CD4-positive, alpha-beta T cell (primary cell): Measurements from ENCODE around the gene CTNNA3. TPM values are rescaled to one million over a fixed set of nuclear protein-coding genes. Genes with fewer than 3 reads are reported as not detected.

Source experiments
- ATAC-seq: fragments of 200-7000 bp; cut with Tn5 transposase; one replicate; pipeline ENCODE4 v1.10.0; 2022; ENCODE audit warnings: mild to moderate bottlenecking; ENCODE audit not compliant: poor library complexity
- CTCF ChIA-PET: fragments of 350-600 bp; sonication (Branson Sonifier 250); formaldehyde crosslinking; loops from one replicate; lab custom pipeline; 2021; ENCODE audit warnings: antibody characterized with exemption, inconsistent platforms; lab: Charles Lee
- POLR2A ChIA-PET: fragments of 350-600 bp; sonication (Branson Sonifier 250); formaldehyde crosslinking; loops from one replicate; lab custom pipeline; 2021; ENCODE audit warnings: antibody characterized with exemption, inconsistent platforms; lab: Charles Lee
- DNase-seq, 14 experiments: peaks; one replicate each; pipeline ENCODE4 v3.0.0-alpha.2; 2013 to 2020; ENCODE audit warnings: mixed read lengths in 2 of 14
- H3K27ac ChIP-seq, 2 donors: one replicate each; pipeline versions ENCODE4 v1.5.1 to v1.7.0; 2013; ENCODE audit warnings: low read length in 2 of 2, low read depth in 1 of 2, mild to moderate bottlenecking in 1 of 2
- H3K27me3 ChIP-seq, 2 experiments: 1 replicate in 1 of 2; 2 replicates in 1 of 2; pipeline versions ENCODE4 v1.6.1 to v1.7.0; 2013; ENCODE audit warnings: low read length in 2 of 2, control low read depth in 1 of 2, mild to moderate bottlenecking in 1 of 2, moderate library complexity in 1 of 2; ENCODE audit not compliant: insufficient read depth in 2 of 2, control insufficient read depth in 1 of 2
- H3K36me3 ChIP-seq: one replicate; pipeline ENCODE4 v1.6.1; 2013; ENCODE audit warnings: low read length, control low read depth; ENCODE audit not compliant: insufficient read depth
- H3K4me1 ChIP-seq: one replicate; pipeline ENCODE4 v1.6.1; 2013; ENCODE audit warnings: low read length, control low read depth; ENCODE audit not compliant: insufficient read depth
- H3K4me3 ChIP-seq: one replicate; pipeline ENCODE4 v1.5.1; 2013; ENCODE audit warnings: mild to moderate bottlenecking, low read length, moderate library complexity
- H3K9me3 ChIP-seq, 2 experiments: 1 replicate in 1 of 2; 2 replicates in 1 of 2; pipeline versions ENCODE4 v1.6.1 to v1.7.0; 2013; ENCODE audit warnings: low read length in 2 of 2, mild to moderate bottlenecking in 2 of 2, control low read depth in 1 of 2, moderate library complexity in 1 of 2; ENCODE audit not compliant: control insufficient read depth in 1 of 2, insufficient read depth in 1 of 2
- H3K27ac Mint-ChIP-seq: one replicate; pipeline ENCODE4 v1.8.0; 2020; ENCODE audit warnings: mixed read lengths
- H3K27me3 Mint-ChIP-seq: one replicate; pipeline ENCODE4 v1.8.0; 2021; ENCODE audit warnings: mixed read lengths
- H3K36me3 Mint-ChIP-seq: one replicate; pipeline ENCODE4 v1.8.0; 2021; ENCODE audit warnings: low read depth, mixed read lengths
- H3K4me1 Mint-ChIP-seq: one replicate; pipeline ENCODE4 v1.8.0; 2021; ENCODE audit warnings: low read depth, mixed read lengths
- H3K4me3 Mint-ChIP-seq: one replicate; pipeline ENCODE4 v1.8.0; 2020; ENCODE audit warnings: mild to moderate bottlenecking, mixed read lengths
- H3K9me3 Mint-ChIP-seq: one replicate; pipeline ENCODE4 v1.8.0; 2020; ENCODE audit warnings: mixed read lengths
- intact Hi-C, 2 experiments: fragments of 100-400 bp; cut with DNase I in 1 of 2; cut with micrococcal nuclease in 1 of 2; formaldehyde crosslinking; loops; one replicate each; pipeline versions ENCODE4 v1.15.1 to v1.9.0; 2023 to 2025; cut with DNase I, micrococcal nuclease
- total RNA-seq, 174 experiments: library from RNA in 2 of 174; stranded (reverse) in 2 of 174; gene quantifications; one replicate each; pipeline ENCODE4 v1.2.3 and lab custom pipeline; 2021 to 2026
- TF ChIP-seq, protein P1 (sequence below): fragments of 200-600 bp; IDR thresholded peaks from one replicate; pipeline ENCODE4 v1.8.0; 2022; ENCODE audit warnings: antibody characterized with exemption, mild to moderate bottlenecking

The CTNNA3 gene
- total RNA-seq, 2 experiments from 2014 or later, result 0.80 TPM; not detected in 1

- ATAC-seq (no peak), DNase-seq (no peak)
- no peak overlapping the region for H3K4me3 Mint-ChIP-seq
- no peaks in the 10 kb centered on the region for H3K4me1 Mint-ChIP-seq
- TF ChIP-seq, protein P1, sequence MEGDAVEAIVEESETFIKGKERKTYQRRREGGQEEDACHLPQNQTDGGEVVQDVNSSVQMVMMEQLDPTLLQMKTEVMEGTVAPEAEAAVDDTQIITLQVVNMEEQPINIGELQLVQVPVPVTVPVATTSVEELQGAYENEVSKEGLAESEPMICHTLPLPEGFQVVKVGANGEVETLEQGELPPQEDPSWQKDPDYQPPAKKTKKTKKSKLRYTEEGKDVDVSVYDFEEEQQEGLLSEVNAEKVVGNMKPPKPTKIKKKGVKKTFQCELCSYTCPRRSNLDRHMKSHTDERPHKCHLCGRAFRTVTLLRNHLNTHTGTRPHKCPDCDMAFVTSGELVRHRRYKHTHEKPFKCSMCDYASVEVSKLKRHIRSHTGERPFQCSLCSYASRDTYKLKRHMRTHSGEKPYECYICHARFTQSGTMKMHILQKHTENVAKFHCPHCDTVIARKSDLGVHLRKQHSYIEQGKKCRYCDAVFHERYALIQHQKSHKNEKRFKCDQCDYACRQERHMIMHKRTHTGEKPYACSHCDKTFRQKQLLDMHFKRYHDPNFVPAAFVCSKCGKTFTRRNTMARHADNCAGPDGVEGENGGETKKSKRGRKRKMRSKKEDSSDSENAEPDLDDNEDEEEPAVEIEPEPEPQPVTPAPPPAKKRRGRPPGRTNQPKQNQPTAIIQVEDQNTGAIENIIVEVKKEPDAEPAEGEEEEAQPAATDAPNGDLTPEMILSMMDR, result no peak
- H3K27ac Mint-ChIP-seq, result no peak overlapping the region
- no peaks in the 10 kb centered on the region for H3K4me1 ChIP-seq
- intact Hi-C loops, result no loop called here
- H3K27me3 Mint-ChIP-seq, result no peaks in the 10 kb centered on the region
- peaks cover 3% of the 10 kb centered on the region for H3K9me3 Mint-ChIP-seq
- ChIA-PET POLR2A (no interaction called here), CTCF (no interaction called here)
- no peaks in the 10 kb centered on the region for H3K9me3 ChIP-seq
- no peak overlapping the region for H3K27ac ChIP-seq
- H3K36me3 ChIP-seq, result no peaks in the 10 kb centered on the region
- H3K4me3 ChIP-seq, result no peak overlapping the region
- H3K36me3 Mint-ChIP-seq, result no peaks in the 10 kb centered on the region
- no peaks in the 10 kb centered on the region for H3K27me3 ChIP-seq
Measured at GRCh38 chr10:67308912-67309311, 387.1 kb downstream of the CTNNA3 start.

DNA sequence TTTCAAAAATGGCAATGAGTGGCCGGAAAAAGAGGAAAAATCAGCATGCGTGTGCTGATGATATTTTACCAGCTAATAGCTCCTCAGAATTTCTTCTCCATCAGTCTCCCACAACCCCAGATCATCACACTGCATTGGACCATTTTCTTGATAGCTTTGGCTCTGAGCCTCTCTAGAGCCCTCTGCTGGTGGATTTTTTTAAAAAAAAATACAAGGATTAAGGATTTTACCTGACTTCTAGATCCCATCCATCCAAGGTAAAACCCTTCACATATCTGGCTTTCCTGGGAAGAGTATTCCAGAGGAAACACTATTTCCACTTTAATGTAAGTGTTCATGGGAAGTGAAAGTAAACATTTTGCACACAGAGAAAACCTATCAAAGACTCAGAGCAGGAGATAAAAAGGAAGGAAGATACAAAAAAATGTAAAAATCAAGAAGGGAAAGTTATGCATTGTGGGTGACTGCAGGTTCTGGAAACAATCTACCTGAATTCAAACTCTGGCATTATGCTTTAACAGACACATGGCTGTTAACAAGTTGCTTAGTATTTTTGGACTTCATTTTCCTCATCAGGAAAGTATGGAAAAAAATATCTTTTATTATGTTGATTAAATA lies 389.3 kb downstream of the CTNNA3 start:
- ChIA-PET POLR2A (no interaction called here), CTCF (interaction anchor here (0.9 kb wide), 1 partner anchor 172 kb away, joined by 3 read pairs; no protein-coding TSS in a partner anchor)
- Histone ChIP-seq H3K4me1 (no peaks in the 10 kb centered on the region), H3K27me3 (no peaks in the 10 kb centered on the region), H3K27ac (no peak overlapping the region), H3K36me3 (no peaks in the 10 kb centered on the region), H3K9me3 (peaks cover 0 to under 1% of the 10 kb centered on the region in 2 experiments), H3K4me3 (no peak overlapping the region)
- Mint-ChIP-seq H3K9me3 (peaks cover 5% of the 10 kb centered on the region), H3K4me3 (no peak overlapping the region), H3K27me3 (no peaks in the 10 kb centered on the region), H3K4me1 (no peaks in the 10 kb centered on the region), H3K36me3 (no peaks in the 10 kb centered on the region), H3K27ac (no peak overlapping the region)
- intact Hi-C loops, result no loop called here
- TF ChIP-seq, protein P1, result no peak
- ATAC-seq (no peak), DNase-seq (peak in 1 of 14 experiments; percentile 1)

- no peaks in the 10 kb centered on the region for H3K36me3 ChIP-seq
- TF ChIP-seq, protein P1, result no peak
- H3K27ac ChIP-seq, result no peak overlapping the region
- no peak overlapping the region for H3K4me3 ChIP-seq
- intact Hi-C loops, result no loop called here
- H3K27me3 ChIP-seq, result no peaks in the 10 kb centered on the region
- Mint-ChIP-seq H3K36me3 (no peaks in the 10 kb centered on the region), H3K9me3 (peaks cover 2% of the 10 kb centered on the region), H3K4me1 (no peaks in the 10 kb centered on the region), H3K27ac (no peak overlapping the region), H3K4me3 (no peak overlapping the region), H3K27me3 (no peaks in the 10 kb centered on the region)
- H3K9me3 ChIP-seq, result peaks cover 0 to 3% of the 10 kb centered on the region in 2 experiments
- H3K4me1 ChIP-seq, result no peaks in the 10 kb centered on the region
- ATAC-seq, result no peak
- ChIA-PET POLR2A (no interaction called here), CTCF (no interaction called here)
- DNase-seq, result no peak
Measured at GRCh38 chr10:67302701-67303100, 393.3 kb downstream of the CTNNA3 start.
